Measurements from ENCODE around the gene FMN1.

DNA sequence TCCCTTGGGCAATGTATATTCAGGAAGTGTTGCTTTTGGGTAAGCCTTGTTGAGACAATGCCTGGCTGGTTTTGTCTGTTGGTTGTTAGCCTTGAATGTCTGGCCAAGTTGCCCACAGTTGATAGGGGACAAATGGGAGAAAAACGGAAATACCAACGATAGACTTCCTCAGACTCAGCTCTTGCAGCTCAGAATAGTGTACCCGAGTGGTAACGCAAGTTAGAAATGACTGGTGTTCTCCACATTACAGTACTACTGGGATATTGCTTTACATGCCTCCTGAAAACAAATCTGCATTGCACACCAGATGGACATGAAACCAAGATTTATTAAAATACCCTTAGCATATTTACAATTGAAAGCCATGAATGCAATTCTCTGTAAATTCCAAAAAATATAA lies 429.3 kb downstream of the FMN1 start:
- TF ChIP-seq TP53 (CRISPR knock-in tag; IDR thresholded peaks at IDR 0.05) = no peak
- TF ChIP-seq, protein P1, sequence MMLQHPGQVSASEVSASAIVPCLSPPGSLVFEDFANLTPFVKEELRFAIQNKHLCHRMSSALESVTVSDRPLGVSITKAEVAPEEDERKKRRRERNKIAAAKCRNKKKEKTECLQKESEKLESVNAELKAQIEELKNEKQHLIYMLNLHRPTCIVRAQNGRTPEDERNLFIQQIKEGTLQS (CRISPR knock-in tag; conservative IDR thresholded peaks at IDR 0.05) = no peak
